Transverse colon (tissue), 4 donors: Measurements from ENCODE around the gene BTBD10.

Experiments
- CTCF ChIP-seq, 5 experiments: fragments of 200-600 bp in 3 of 5; fragments of 450-650 bp in 2 of 5; sonication (generic) in 3 of 5; IDR thresholded peaks; 1 replicate in 2 of 5; 2 replicates in 3 of 5; pipeline ENCODE4 v1.5.1; 2016 to 2017; ENCODE audit warnings: antibody characterized with exemption in 5 of 5, inconsistent platforms in 3 of 5, mild to moderate bottlenecking in 2 of 5, moderate library complexity in 1 of 5
- EP300 ChIP-seq: sonication (generic); formaldehyde crosslinking; IDR thresholded peaks from one replicate; pipeline ENCODE4 v1.6.1; 2017; ENCODE audit warnings: antibody characterized with exemption, low read depth
- POLR2A ChIP-seq: fragments of 450-650 bp; IDR thresholded peaks from one replicate; pipeline ENCODE4 v1.6.1; 2016; ENCODE audit warnings: antibody characterized with exemption, mild to moderate bottlenecking, moderate library complexity
- POLR2AphosphoS5 ChIP-seq, 3 donors: sonication (generic); formaldehyde crosslinking; IDR thresholded peaks; one replicate each; pipeline ENCODE4 v1.6.1; 2016; ENCODE audit warnings: antibody characterized with exemption in 3 of 3

GRCh38 chr11:13446444-13446843, 16.6 kb downstream of the BTBD10 start:
- TF ChIP-seq CTCF (IDR thresholded peaks at IDR 0.05) (no peak), POLR2A (no peak), POLR2AphosphoS5 (IDR thresholded peaks at IDR 0.05) (no peak), EP300 (no peak)
